Spleen (tissue), 7 donors: ENCODE results near the gene MXRA8.
"Not testable (repeated sequence)": the region's sequence is repeated elsewhere in the genome, so short reads cannot be mapped to it uniquely, and the experiment has no call there.

ENCODE experiments used
- POLR2A ChIP-seq, 3 donors: fragments of 450-650 bp; IDR thresholded peaks; one replicate each; pipeline ENCODE4 v1.5.1; 2017; ENCODE audit warnings: antibody characterized with exemption in 3 of 3, mild to moderate bottlenecking in 1 of 3
- POLR2AphosphoS5 ChIP-seq, 3 donors: sonication (generic); formaldehyde crosslinking; IDR thresholded peaks; one replicate each; pipeline ENCODE4 v1.5.1; 2017; ENCODE audit warnings: antibody characterized with exemption in 3 of 3
- TF ChIP-seq, protein P1 (sequence below), 11 experiments: fragments of 200-600 bp in 7 of 11; fragments of 450-650 bp in 4 of 11; sonication (generic) in 4 of 11; IDR thresholded peaks in 8 of 11; conservative IDR thresholded peaks in 3 of 11; 1 replicate in 7 of 11; 2 replicates in 4 of 11; pipeline versions ENCODE4 v1.4.0 to v1.8.0; 2016 to 2021; ENCODE audit warnings: antibody characterized with exemption in 11 of 11, inconsistent platforms in 4 of 11, mild to moderate bottlenecking in 1 of 11
- donor health status: DM: no; HTN: no; CAD: no; lungs with moderate emphysema.
- donor health status: DM: no; HTN: no; CAD: no.
- donor health status: DM: no; HTN: no; CAD: no.

DNA sequence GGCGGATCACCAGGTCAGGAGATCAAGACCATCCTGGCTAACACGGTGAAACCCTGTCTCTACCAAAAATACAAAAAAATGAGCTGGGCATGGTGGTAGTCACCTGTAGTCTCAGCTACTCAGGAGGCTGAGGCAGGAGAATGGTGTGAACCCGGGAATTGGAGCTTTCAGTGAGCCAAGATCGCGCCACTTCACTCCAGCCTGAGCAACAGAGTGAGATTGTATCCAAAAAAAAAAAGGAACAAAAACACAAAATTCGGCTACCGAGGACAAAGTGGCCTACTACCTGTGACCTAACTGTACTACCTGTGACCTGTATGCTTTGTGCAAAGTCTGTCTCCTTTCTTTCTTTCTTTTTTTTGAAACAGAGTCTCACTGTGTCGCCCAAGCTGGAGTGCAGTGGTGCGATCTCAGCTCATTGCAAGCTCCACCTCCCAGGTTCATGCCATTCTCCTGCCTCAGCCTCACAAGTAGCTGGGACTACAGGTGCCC, 44.6 kb upstream of the MXRA8 start:
- TF ChIP-seq, protein P1, sequence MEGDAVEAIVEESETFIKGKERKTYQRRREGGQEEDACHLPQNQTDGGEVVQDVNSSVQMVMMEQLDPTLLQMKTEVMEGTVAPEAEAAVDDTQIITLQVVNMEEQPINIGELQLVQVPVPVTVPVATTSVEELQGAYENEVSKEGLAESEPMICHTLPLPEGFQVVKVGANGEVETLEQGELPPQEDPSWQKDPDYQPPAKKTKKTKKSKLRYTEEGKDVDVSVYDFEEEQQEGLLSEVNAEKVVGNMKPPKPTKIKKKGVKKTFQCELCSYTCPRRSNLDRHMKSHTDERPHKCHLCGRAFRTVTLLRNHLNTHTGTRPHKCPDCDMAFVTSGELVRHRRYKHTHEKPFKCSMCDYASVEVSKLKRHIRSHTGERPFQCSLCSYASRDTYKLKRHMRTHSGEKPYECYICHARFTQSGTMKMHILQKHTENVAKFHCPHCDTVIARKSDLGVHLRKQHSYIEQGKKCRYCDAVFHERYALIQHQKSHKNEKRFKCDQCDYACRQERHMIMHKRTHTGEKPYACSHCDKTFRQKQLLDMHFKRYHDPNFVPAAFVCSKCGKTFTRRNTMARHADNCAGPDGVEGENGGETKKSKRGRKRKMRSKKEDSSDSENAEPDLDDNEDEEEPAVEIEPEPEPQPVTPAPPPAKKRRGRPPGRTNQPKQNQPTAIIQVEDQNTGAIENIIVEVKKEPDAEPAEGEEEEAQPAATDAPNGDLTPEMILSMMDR (IDR thresholded peaks at IDR 0.05 in 8 of 11, conservative IDR thresholded peaks at IDR 0.05 in 3 of 11) = not testable (repeated sequence)
- not testable (repeated sequence) for TF ChIP-seq POLR2A, POLR2AphosphoS5 (IDR thresholded peaks at IDR 0.05)
